Islet of Langerhans (tissue), 1 donor: ENCODE measurements around the gene TNPO3.

Experiments used
- FAIRE-seq: peaks from one replicate; lab custom pipeline; 2011; peaks lifted over from hg19 to GRCh38; lab: Jason Lieb, UNC

The TNPO3 gene

DNA sequence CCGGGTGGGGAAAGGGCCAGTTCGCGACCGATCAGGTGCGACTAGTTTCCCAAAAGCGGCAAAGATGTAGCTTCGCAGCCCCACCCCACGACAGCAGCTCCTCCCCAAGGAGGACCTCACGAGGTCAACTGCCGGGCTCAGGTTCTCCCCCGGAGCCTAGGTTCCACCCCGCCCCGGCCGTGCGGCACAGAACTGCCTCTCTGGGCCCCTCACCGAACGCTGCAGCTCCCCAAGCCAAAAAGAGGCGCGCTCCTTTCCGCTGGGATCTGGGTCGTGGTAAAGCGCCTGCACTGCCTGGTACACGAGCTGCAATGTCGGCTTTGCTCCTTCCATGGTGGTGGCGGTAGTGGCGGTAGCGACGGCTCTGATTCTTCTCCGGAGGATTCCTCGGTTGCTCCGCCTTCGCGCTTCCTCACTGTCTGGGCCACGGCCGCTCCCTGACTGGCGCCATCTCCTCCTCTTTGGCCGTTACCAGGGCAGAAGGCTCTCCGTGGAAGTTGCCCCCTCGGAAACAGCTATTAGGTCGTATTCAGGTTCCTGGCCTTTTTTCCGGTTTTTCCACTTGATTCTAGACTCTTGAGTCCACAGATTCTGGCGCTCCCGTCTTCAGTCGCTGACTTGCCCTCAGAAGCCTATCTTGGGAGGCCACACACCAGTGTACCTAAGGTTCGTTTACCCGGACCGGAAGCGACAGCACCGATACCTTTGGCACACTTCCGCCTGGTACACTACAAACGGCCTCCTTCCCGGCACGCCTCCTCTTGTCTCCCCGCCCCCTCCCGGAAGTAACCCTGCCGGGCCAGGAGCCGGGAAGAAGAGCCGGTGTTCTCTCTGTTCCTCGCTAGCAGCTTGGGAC is at the start of gene TNPO3:
TNPO3 (minus strand) TSS at position 674 of the 856 bp plus-strand sequence; CDS start at position 333, 341 bp downstream.
- FAIRE-seq: peak; percentile 38

DNA sequence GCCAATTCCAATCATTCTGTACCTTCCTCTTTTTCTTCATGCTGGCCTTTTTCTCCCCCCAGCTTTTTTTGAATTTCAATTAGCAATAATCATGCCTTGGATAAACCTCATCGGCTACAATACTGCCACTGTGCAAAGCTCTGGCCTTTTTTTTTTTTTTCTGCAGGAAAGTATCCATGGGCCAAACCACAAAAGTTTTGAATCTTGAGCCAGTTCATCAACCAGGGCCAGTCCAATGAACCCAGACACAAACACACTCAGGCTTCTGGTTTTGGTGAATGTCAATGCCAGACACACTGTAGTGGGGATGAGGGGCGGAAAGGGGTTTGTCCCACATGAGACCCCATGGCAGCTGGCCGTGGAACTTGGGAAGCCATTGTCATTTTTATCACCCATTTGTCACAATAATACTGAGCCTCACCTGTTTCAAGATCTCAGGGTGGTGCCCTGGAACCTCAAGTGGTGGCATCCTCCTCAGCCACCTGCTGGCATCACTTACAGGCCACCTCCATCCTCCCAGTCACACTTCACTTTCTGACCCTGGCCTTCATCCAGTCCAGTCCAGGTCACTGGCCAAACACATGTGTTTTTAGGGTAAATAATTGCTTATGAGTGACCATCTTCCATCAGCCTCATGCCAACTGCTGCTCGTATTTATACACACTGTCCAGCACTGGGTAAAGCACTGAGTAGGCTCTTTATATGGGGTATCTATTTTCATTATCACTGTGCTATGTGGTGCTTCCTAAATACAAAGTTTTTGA is 48.8 kb upstream of the TNPO3 start:
- no peak for FAIRE-seq

DNA sequence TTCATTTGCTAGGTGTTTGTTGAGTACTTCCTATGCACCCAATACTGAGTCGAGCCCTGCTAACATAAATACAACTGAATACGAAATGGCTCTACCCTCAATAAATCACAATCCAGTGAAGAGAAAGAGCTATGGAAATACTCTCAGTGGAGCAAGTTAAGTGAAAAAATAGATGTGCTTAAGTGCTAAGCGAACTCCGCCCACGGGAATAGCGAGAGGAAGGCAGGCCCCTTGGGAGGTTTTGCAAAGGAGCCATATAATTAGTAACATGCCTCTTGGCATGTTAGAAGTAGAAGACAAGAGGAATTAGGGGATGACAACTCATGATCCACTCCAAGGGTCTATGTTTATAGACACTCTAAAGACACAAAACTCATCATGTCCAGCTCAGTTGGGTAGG is 46.8 kb upstream of the TNPO3 start:
- no peak for FAIRE-seq

DNA sequence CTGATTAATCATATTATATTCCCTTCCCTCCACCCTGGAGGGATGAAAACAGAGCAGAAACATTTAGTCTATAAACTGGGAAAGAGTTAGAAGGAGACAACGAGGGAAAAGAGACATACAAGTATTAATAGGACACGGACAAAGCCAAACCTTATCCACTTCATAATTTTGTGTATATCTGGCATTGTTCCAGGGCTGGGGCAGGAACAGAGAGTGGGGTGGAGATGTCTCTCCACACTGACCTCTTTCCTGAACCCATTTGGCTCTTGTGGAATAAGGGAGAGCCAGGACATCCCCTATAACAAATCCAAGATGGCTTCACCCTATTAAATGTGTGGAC is 45.9 kb upstream of the TNPO3 start:
- no peak for FAIRE-seq

DNA sequence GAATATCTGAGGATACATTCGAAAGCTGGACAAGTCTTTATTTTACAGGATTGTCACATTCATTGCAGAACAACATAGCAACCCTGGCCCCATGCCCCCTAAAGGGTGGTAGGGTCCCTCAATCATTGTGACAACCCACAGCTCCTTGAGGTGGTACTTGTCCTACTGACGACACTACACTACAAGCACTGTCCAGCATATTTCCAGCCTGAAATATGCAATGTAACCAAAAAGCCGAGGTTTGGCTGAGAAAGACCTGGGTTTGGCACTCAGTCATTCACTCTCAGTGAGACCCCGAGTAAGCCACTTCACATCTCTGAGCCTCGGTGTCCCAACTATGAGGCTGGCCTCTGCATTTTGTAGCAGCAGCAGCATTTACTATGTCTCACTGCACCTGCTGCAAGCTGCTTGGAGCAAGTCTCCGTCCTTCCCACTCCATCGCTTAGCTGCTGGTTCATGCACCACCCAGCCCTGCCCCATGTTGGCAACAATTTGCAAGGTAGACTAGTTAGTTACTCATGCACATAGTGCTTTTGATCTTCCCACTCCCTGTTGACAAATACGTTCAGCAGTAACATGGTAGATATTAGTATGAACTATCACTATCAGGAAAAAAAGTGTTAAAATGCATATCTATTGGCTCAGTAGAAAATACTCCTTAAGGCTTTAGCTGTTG is 43.6 kb upstream of the TNPO3 start:
- FAIRE-seq: no peak

DNA sequence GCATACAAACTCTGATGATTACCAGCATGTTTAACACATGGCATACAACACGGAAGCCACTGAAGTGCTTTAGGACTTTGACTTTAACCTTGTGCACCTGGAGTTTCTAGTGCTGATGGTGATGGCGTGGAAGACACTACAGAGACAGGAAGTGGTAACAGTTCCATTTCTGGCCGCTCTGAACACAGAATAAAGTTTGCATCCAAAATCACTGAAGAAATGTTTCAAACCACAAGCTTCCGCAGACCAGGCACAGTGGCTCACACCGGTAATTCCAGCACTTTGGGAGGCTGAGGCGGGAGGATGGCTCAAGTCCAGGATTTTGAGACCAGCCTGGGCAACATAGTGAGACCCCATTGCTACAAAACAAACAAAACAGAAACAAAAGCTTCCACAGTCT is 40.3 kb upstream of the TNPO3 start:
- FAIRE-seq: no peak

DNA sequence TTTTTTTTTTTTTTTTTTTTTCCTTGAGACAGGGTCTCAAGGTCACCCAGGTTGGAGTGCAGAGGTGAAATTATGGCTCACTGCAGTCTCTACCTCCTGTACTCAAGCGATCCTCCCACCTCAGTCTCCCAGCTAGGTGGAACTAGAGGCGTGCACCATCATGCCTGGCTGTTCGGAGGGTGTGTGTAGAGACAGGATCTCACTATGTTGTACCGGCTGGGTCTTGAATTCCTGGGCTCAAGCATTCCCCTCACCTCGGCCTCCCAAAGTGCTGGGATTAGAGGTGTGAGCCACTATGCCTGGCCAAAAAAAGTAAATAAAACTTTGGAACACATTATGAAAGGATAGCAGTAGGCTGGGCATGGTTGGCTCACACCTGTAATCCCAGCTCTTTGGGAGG is 39.6 kb upstream of the TNPO3 start:
- no peak for FAIRE-seq

DNA sequence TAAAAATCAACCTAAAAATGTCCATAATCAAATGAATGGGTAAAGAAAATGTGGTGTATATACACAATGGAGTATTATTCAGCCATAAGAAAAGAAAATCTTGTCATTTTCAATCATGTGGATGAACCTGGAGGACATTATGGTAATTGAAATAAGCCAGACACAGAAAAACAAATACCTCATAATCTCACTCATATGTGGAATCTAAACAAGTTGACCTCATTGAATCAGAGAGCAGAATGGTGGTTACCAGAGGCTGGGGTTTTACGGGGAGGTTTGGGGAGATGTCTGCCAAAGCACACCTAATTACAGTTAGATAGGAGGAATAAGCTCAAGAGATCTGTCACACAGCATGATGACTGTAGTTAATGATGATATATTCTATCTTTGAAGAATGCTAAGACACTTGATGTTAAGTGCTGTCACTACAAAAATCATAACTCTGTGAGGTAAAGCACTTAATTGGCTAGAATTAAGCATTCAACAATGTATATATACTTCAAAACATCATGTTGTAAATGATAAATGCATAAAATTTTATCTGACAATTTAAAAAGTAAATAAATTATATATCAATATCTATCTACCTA is 39.1 kb upstream of the TNPO3 start:
- FAIRE-seq: no peak

DNA sequence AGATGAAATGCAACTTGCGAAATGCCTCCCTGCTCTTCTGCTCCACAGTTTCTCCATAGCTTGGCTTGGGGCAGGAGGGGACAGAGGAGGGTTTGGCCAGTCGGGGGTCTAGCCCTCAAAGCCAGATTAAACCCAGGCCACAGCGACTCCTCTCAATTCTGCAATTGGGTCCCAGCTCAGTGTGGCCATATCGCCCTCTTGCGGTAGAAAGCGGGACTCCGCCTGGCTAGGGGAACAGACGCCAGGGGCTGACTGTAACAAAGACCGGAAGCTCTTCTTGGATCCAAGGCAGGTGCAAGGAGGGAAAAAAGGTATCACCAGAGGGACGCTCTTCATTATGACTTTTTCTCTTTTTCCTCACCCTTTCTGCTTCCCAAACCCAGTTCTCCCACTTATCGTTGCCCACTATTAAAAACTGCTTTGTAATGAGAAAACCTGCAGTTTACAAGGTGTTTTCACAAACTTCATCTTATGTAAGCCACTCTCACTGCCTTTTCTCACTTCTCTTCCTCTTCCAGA is 36.6 kb upstream of the TNPO3 start:
- FAIRE-seq: no peak

DNA sequence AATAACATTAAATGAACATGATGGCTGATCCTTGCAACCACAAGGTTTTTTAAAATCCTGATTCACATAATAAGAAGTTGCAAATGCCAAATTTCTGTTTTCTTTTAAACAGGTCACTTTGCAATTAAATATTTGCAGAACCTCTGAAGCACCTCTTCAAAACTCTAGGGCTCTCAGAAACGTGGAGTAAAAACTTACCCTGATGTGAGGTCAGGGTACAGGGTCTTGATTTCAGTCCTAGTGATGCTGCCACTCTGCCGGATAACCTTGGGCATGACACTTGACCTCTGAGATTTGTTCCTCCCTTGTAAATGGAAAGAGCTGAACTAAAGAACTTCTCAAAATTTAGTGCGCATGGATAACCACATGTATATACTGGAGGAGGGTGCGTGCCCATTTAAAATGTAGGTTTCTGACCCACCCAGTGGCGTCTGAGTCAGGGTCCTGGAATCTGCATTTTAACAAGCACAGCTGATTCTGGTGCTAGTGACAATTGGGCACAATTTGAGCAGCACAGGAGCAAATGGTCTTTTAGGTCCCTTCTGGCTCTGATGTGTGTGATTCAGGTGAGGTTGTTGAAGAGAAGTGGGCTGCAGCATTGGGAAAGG is 35.5 kb upstream of the TNPO3 start:
- no peak for FAIRE-seq

DNA sequence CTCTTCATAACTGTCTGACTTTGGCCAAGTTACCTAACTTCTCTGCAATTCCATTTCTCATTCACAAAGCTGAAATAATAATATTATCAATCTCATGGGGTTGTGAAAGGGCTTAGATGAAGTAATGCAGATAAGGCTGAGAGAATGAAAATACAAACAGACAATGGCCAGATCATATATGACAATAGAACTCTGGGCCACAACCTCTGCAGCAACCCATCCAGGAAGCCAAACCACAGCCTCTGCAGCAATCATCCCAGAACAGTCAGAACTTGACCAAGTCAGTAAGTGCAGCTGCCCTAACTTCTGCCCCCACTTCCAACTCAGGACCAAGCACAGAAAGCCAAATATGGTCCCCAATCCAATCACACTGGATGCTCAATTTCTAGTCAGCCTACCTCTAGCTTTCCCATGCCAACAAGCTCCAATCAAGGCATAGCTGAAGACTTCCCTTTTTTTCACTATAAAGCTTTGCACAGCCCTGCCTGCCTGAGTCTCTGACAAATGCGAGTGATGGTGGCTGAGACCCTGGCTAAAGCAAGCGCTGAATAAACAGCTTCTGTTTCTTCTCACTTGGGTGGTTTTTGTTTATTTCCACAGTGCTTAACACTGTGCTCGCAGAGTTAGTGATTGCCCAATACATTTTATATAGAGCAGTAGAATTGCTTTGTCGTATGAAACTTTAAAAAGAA is 34.8 kb upstream of the TNPO3 start:
- FAIRE-seq: no peak

DNA sequence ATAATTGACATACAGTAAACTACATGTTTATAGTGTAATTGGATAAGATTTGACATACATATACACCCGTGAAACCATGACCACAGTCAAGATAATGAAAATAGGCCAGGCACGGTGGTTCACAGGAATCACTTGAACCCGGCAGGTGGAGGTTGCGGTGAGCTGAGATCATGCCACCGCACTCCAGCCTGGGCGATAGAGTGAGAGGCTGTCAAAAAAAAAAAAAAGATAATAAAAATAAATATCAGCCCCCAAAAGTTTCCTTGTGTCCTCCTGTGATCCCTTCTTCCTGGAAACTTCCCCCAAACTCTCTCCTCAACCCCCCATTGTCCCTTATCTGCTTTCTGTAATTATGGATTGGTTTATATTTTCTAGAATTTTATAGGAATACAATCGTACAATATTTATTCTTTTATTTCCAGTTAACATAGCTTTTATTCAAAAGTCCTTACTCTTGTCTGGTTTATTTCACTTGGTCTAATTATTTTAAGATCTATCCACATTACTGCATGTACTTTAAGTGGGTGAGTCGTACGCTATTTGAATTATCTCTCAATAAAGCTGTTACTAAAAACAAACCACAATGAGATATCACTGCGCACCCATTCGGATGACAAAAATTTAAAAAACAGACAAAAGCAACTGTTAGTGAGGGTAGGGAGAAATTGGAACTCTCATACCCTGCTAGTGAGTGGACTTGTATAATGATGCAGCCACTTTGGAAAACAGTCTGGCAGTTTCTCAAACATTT is 30.1 kb upstream of the TNPO3 start:
- FAIRE-seq: no peak

DNA sequence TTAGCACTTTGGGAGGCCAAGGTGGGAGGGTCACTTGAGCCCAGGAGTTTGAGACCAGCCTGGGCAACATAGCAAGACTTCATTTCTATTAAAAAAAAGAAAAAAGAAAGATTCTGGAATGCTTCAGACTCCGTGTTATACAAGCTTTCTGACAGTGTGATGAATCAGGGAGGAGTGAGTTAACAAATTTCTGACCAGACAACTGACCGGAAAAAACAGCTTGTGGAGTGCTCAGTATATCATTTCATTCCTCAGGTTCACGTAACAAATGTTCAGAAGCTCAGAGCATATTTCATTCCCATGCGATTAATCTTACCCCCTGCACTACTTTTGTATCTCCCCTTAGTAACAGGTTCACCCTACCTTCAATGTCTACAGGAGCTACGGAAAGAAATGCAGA is 28.6 kb upstream of the TNPO3 start:
- no peak for FAIRE-seq

DNA sequence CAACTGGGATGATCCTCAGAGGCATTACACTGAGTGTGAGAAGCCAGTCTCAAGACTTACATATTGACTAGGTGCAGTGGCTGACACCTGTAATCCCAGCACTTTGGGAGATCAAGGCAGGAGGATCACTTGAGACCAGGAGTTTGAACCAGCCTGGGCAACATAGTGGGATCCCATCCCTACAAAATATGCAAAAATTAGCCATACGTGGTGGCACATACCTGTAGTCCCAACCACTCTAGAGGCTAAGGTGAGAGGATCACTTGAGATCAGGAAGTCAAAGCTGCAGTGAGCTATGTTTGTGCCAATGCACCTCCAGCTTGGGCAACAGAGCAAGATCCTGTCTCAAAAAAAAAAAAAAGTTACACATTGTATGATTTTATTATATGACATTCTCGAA is 23.5 kb upstream of the TNPO3 start:
- no peak for FAIRE-seq

DNA sequence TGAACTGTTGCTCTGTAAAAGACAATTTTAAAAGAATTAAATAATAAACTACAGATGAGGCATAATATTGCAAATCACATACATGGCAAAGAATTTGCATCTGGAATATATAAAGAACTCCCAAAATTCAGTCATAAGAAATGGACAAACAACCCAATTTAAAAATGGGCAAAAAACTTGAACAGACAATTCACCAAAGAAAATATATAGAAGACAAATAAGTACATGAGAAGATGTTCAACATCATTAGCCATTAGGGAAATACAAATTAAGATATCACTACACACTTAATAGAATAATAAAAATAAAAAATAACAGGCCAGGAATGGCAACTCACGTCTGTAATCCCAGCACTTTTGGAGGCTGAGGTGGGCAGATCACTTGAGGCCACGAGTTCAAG is 22.0 kb upstream of the TNPO3 start:
- FAIRE-seq: no peak

DNA sequence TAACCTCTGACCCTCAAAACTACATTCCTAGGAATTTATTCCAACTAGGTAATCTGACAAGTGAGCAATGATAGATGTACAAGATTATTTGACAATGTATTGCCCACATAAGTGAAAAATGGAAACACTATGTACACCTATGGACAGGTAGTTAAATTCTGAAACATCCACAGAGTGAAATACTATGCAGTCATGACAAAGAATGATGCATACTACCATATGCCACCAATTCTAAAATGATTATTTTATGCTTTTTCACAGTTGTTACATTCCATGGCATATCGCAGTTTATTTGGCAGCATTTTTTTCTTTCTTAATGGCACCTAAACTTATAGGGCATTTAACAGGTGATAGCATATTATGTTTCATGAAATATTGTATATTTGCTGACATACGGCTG is 20.1 kb upstream of the TNPO3 start:
- FAIRE-seq: no peak

DNA sequence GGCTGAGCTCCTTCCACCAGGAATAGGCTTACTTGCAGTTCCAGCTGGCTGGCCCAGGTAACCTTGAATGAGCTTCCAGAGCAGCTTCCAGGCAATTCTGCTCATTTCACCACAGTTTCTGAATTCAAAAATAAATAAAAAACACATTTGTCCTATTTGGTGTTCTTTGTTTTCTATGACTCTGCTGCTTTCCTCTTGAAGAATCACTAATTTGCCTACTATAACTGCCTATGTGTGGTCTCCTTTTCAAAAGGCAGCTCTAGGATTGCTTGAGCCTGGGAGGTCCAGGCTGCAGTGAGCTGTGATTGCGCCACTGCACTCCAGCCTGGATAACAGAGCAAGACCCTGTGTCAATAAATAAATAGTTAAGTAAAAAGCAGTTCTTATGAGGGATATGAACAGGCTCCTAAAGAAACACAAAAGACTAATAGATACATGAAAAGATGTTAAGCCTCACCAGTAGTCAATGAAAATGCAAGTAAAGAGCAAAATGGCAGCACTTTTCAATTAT is 19.5 kb upstream of the TNPO3 start:
- FAIRE-seq: no peak

DNA sequence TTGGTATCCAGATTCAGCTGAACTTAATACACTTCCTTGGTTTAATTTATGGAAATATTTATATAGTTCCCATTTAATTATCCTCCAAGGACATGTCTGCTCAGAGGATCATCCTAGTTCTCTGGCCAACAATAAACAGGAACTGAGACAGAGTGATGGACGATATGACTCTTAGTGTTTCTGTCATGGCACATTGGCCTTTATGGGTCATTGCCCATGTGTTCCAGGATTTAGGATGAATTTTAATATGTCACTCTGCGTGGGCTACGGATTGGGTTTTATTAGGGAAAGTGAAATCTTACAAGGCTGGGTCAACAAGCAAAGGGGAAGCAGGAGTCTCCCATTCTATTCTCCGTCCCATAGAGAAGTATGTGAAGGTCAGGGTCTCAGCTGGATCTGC is 18.8 kb upstream of the TNPO3 start:
- FAIRE-seq: no peak

DNA sequence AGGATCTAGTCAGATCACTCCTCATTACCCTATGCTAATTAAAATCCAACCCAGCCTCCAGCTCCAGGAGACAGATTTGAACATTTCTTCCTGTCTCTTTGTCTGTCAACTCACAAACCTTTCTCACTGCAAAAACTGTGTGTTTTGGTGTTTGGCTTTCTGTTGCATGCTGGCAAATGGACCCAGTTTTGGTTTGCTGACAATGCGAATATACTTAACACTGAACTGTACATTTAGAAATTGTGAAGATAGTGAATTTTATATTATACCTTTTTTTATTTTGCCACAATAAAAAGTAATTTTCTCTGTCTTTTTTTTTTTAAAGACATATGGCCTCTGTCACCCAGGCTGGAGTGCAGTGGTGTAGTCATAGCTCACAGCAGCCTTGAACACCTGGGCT is 18.3 kb upstream of the TNPO3 start:
- FAIRE-seq: no peak

DNA sequence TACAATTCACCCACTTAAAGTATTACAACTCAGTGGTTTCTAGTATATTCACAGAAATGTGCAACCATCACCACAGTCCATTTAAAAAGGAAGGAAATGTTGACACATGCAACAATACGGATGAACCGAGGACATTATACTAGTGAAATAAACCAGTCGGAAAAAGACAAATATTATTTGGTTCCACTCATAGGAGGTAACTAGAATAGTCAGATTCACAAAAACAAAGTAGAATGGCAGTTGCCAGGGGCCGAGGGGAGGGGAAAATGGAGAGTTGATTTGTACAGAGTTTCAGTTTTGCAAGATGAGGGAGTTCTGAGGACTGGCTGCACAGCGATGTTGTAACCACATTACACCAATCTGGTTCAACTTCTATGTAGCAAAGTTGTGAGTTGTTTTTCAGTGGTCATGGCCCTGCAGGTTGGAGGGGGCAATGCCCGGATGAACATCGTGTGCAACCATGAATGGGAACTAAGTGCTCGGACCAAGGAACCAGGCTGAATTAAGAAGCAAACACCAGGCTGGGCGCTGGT is 17.6 kb upstream of the TNPO3 start:
- no peak for FAIRE-seq
